NB4 (cell line): Measurements from ENCODE around the gene RBKS.

Experiments
- CTCF ChIP-seq: IDR thresholded peaks from one replicate; pipeline ENCODE4 v1.5.1; 2012; ENCODE audit warnings: low read depth, low read length
- MAX ChIP-seq: IDR thresholded peaks from 2 replicates; pipeline ENCODE4 v1.6.1; 2011; ENCODE audit warnings: low read depth, low read length
- POLR2A ChIP-seq: IDR thresholded peaks from 2 replicates; pipeline ENCODE4 v1.6.1; 2011; ENCODE audit warnings: mild to moderate bottlenecking; ENCODE audit not compliant: insufficient read length; ENCODE audit errors: extremely low read depth

GRCh38 chr2:27855476-27855875 lies 34.7 kb downstream of the RBKS start:
- no peak for TF ChIP-seq POLR2A
- no peak for TF ChIP-seq CTCF
- no peak for TF ChIP-seq MAX
